NCI-H1092 (cell line): Measurements from ENCODE around the gene LRCH2.

Experiments
- DNase-seq: peaks from one replicate; lab custom pipeline; 2025; lab: John Stamatoyannopoulos, UW

Gene LRCH2

GRCh38 chrX:115204040-115204439, 29.9 kb downstream of the LRCH2 start:
- no peak for DNase-seq

- DNase-seq: no peak
Observed at GRCh38 chrX:115192244-115192700, 41.6 kb downstream of the LRCH2 start.

DNA sequence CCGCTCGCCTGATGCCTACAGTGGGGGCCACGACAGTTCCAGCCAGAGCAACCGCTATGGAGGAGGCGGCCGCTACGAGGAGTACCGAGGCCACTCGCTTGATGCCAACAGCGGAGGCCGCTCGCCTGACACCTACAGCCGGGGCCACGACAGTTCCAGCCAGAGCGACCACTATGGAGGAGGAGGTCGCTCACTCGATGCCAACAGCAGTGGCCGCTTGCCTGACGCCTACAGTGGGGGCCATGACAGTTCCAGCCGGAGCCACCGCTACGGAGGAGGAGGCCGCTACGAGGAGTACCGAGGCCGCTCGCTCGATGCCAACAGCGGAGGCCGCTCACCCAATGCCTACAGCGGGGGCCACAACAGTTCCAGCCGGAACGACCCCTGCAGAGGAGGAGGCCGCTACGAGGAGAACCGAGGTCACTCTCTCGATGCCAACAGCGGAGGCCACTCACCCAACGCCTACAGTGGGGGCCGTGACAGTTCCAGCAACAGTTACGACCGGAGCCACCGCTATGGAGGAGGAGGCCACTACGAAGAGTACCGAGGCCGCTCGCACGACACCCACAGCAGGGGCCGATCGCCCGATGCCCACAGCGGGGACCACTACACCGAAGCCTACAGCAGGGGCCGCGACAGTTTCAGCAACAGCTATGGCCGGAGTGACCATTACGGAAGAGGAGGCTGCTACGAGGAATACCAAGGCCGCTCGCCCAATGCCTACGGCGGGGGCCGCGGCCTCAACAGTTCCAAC, 42.2 kb downstream of the LRCH2 start:
- no peak for DNase-seq

DNA sequence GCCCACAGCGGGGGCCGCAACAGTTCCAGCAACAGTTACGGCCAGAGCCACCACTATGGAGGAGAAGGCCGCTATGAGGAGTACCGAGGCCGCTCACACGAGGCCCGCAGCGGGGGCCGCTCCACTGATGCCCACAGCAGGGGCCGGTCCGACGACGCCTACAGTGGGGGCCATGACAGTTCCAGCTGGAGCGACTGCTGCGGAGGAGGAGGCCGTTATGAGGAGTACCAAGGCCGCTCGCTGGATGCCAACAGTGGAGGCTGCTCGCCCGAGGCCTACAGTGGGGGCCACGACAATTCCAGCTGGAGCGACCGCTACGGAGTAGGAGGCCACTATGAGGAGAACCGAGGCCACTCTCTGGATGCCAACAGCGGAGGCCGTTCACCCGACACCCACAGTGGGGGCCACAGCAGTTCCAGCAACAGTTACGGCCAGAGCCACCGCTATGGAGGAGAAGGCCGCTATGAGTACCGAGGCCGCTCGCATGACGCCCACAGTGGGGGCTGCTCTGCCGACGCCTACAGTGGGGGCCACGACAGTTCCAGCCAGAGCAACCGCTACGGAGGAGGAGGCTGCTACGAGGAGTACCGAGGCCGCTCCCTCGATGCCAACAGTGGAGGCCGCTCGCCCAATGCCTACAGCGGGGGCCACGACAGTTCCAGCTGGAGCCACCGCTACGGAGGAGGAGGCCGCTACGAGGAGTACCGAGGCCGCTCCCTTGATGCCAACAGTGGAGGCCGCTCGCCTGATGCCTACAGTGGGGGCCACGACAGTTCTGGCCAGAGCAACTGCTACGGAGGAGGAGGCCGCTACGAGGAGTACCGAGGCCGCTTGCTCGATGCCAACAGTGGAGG, 43.0 kb downstream of the LRCH2 start:
- no peak for DNase-seq

DNA sequence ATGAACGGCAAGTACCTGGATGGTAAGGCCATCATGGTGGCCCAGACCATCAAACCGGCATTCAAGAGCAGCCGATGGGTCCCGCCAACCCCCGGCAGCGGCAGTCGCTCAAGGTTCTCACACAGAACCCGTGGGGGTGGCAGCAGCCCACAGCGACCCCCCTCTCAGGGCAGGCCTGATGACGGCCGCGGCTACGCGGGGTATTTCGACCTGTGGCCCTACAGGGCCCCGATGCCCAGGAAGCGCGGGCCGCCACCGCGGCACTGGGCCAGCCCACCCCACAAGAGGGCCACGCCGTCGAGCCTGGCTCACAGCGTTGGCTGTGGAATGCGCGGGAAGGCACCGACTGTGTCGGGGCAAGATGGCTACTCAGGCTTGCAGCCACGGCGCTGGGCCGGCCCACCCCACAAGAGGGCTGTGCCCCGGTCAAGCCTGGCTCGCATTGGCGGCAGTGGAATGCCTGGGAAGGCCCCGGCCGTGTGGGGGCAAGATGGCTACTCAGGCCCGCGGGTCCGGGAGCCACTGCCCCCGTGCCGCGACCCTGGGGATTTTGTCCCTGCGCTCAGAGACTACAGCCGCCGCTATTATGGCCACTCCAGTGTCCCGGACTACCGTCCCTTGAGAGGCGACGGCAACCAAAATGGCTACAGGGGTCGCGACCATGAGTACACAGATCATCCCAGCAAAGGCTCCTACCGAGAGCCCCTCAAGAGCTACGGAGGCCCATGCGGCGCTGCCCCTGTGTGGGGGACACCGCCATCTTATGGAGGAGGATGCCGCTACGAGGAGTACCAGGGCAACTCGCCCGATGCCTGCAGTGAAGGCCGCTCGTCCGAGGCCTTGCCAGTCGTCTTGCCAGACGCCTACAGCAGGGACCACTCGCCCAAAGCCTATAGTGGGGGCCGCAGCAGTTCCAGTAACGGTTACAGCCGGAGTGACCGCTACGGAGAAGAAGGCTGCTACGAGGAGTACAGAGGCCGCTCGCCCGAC, 44.0 kb downstream of the LRCH2 start:
- no peak for DNase-seq

DNA sequence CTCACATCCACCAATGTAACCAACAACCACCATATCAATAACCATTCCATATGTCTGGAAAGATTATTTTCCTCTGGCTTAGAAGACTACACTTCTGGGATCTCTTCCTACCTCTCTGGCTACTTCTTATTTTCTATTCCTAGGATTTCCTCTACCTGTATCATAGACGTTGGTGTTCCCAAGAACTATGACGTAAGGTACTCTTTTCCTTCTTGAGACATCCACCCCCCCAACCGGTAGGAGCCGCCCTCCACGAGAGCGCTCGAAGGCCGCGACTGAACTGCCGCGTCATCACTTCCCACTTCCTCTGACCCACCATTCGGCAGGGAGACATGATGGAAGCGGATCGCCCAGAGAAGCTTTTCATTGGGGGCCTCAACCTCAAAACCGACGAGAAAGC, 44.8 kb downstream of the LRCH2 start, which contains the start of gene RBMXL3:
RBMXL3 (plus strand) TSS at position 301 of the 400 bp plus-strand sequence; CDS start at position 333, 32 bp downstream.
- no peak for DNase-seq

DNA sequence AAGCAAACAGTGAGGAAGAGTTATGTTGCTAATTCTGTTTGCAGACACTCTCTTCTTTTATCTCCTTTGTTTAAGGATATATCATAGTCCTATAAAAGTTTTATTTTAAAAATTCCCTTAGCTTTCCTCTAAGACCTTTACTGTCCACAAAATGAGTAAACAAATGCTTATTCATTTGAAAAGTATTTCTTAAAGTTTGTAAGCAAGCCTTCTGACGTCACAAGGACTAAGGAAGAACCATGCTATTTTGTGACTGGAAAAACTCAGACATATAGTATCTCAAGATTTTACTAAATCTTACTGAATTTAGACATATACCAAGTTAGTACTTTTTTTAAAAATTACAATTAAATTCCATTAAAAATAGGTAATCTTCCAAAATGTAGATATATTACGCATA, 49.9 kb downstream of the LRCH2 start:
- DNase-seq: no peak

DNA sequence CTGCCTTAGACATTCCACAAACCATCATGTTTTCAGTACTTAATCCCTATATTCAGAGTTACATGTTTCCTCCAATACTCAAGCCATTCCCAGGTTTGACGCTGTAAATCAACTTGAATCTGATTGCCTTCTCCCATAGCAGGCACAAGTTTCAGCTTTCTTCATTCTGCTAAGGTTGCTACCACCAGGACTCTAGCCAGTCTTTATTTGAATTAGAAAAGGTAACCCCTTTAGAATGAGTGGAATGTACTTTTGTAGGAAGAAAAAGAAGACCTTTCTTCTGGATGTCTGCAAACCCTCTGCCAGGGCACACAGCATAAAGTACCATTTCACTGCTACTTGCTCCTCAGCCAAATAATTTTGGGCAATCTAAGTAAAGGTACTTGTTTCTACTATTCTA, 55.4 kb downstream of the LRCH2 start:
- DNase-seq: no peak

DNA sequence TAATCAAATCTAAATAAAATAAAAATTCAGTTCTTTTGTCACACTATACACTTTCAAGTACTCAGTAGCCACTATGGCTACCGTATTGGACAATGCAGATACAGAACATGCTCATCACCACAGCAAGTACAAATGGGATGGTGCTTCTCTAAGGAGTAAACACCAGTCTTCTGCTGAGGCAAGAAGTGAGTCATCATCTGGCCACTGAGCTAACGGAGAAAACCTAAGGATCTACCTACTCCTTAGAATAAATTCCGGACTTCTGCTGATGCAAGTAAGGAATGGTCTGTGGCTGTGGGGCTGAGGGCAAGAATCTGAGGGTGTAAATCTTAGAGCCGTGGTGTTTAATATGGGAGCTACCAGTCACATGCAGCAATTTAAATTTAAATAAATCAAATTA, 56.0 kb downstream of the LRCH2 start:
- no peak for DNase-seq

DNA sequence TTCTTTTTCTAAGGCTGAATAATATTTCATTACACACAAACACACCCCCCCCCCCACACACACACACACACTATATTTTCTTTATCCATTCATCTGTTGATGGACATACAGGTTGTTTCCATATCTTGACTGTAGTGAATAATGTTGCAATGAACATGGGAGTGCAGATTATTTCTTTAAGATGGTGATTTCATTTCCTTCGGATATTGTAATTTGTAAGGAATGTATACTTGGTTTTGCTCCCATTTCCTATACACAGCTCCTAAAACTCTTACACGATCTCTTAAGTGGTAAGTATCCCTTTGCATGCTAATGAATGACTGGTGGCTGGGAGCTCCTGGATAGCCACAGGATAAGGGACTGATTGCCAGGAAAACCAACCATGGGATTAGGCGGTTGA, 59.3 kb downstream of the LRCH2 start:
- no peak for DNase-seq

- no peak for DNase-seq
Observed at GRCh38 chrX:115173181-115173580, 60.7 kb downstream of the LRCH2 start.

DNA sequence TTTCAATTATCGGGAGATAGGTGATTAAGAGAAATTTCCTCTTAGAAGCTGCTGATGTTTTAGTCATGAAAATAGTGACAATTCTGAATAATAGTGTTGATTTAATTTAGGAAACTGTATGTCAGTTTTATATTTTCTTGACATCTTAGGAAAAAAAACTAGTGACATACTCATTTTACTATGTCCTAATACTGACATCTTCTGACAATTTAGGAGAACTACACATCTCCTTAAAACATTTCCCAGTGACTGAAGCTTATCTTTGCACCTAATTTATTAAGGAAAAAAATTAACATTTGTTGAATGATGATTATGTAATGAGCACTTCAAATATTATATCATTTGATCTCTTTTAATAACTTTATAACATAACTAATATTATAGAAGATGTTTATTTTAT, 86.7 kb downstream of the LRCH2 start:
- DNase-seq: no peak

DNA sequence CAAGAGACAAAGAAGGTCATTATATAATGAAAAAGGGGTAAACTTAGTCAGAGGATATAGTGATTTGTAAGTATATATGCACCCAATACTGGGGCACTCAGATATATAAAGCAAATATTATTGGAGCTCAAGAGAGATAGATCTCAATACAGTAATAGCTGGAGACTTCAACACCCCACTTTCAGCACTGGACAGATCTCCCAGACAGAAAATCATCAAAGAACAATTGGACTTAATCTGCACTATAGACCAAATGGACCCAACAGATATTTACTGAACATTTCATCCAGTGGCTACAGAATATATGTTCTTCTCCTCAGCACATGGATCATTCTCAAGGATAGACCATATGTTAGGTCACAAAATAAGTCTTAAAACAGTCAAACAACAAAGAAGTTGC, 91.8 kb downstream of the LRCH2 start:
- DNase-seq: no peak

DNA sequence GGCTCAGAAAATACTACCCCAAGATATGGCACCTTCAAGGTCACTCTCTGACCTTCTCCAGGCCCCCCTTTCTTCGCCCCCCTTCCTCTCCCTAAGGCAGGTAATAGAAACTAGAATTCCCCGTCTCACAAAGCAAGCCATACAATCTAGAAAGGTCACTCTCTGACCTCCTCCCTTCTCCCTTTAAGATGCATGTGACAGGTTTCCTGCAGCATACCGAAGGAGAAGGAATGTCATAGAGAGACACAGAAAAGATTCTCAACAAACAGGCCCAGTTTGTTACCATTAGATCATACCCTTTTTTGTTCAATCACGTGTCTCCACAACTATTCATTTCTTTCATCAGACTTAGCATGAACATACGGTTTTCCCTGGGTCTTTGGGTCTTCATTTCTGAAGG, 95.9 kb downstream of the LRCH2 start:
- no peak for DNase-seq

DNA sequence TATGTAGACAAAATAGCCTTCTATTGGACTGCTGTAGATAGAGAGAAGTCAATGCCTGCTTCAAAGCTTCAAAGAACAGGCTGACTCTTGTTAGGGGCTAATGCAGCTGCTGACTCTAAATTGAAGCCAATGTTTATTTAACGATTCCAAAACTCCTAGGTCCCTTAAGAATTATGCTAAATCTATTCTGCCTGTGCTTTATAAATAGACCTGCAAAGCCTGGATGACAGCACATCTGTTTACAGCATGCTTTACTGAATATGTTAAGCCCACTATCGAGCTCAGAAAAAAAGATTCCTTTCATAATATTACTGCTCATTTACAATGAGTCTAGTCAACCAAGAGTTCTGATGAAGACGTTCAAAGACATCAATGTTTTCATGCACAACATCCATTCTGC, 99.5 kb downstream of the LRCH2 start:
- no peak for DNase-seq

- no peak for DNase-seq
Observed at GRCh38 chrX:115112411-115112810, 121.5 kb downstream of the LRCH2 start.

DNA sequence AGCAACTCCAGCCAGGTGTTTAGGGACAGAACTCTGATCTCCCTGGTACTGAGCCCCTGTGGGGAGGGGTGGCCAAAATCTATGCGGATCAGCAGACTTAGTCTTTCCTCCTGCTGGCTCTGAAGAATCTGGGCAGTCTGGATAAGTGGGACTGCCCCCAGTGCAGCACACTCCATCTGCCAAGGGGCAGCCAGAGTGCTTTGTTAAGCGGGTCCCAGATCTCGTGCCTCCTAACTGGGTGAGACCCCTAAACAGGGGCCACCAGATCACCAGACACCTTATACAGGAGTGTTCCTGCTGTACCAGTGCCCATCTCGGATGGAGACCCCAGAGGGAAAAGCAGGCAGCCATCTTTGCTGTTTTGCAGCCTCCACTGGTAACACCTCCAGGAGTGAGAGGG, 135.0 kb downstream of the LRCH2 start:
- DNase-seq: no peak

DNA sequence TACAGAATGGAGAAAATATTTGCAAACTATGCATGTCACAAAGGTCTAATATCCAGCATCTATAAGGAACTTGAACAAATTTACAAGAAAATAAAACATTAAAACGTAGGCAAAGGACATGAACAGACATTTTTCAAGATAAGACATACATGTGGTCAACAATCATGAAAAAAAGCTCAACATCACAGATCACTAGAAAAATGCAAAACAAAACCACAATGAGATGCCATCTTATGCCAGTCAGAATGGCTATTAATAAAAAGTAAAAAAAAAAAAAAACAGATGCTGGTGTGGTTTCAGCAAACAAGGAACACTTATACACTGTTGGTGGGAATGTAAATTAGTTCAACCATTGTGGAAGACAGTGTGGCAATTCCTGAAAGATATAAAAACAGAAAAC, 140.7 kb downstream of the LRCH2 start:
- DNase-seq: no peak

- DNase-seq: no peak
Observed at GRCh38 chrX:115089419-115089818, 144.5 kb downstream of the LRCH2 start.

GRCh38 chrX:115068896-115069295, 165.0 kb downstream of the LRCH2 start:
- DNase-seq: no peak

- no peak for DNase-seq
Observed at GRCh38 chrX:115067812-115068211, 166.1 kb downstream of the LRCH2 start.

GRCh38 chrX:115065304-115065703, 168.6 kb downstream of the LRCH2 start:
- no peak for DNase-seq
